ENCODE data around the gene HAGHL.

The HAGHL gene

DNA sequence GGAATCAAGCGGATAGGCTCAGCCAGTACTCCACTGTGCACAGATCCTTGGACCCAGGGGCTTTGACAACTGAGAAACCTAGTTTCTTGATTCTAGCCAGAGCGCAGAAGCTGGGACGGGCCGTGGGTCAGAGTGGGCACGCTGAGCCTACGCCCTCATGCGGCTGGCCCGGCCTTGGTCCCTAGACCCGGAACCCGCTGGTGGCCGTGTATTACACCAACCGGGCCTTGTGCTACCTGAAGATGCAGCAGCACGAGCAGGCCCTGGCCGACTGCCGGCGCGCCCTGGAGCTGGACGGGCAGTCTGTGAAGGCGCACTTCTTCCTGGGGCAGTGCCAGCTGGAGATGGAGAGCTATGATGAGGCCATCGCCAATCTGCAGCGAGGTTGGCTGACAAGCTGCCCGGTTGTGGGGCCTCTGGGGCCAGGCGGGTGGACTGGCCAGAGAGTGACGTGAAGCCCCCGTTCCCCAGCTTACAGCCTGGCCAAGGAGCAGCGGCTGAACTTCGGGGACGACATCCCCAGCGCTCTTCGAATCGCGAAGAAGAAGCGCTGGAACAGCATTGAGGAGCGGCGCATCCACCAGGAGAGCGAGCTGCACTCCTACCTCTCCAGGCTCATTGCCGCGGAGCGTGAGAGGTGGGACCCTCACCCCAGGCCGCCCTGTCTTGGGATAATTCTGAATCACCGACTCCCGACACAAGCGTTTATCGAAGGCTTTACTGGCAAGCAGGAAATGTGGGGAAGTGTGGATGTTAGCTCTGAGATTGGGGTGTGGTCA is 45.8 kb upstream of the HAGHL start (continued):
- TF ChIP-seq HOXA7 (CRISPR knock-in tag; IDR thresholded peaks at IDR 0.05; ENCODE audit: borderline replicate concordance) (no peak), ZNF776 (tag by site-specific recombination; IDR thresholded peaks at IDR 0.05; ENCODE audit: borderline replicate concordance) (no peak), BCL11A (tag by site-specific recombination; IDR thresholded peaks at IDR 0.05; ENCODE audit: low read depth) (no peak; the same call in 1 of the 2 replicates), ZNF211 (tag by site-specific recombination; IDR thresholded peaks at IDR 0.05; ENCODE audit: low read depth) (no peak), ZNF292 (tag by site-specific recombination; IDR thresholded peaks at IDR 0.05; ENCODE audit: borderline replicate concordance, low read depth) (no peak), ZNF707 (tag by site-specific recombination; IDR thresholded peaks at IDR 0.05) (0 out of 2 replicates have a peak, but pooled peaks have one; percentile 32), IKZF3 (tag by site-specific recombination; IDR thresholded peaks at IDR 0.05) (no peak), ZNF558 (tag by site-specific recombination; IDR thresholded peaks at IDR 0.05) (no peak), YY2 (tag by site-specific recombination; IDR thresholded peaks at IDR 0.05) (no peak), KLF7 (tag by site-specific recombination; IDR thresholded peaks at IDR 0.05; ENCODE audit: borderline replicate concordance) (no peak), ZNF2 (tag by site-specific recombination; IDR thresholded peaks at IDR 0.05) (no peak; the same call in 1 of the 2 replicates), REPIN1 (tag by site-specific recombination; IDR thresholded peaks at IDR 0.05; ENCODE audit: low read depth) (no peak), OVOL3 (tag by site-specific recombination; IDR thresholded peaks at IDR 0.05) (no peak), ZNF777 (tag by site-specific recombination; IDR thresholded peaks at IDR 0.05; ENCODE audit: borderline replicate concordance) (no peak), GLI4 (tag by site-specific recombination; IDR thresholded peaks at IDR 0.05) (no peak), ZNF174 (tag by site-specific recombination; IDR thresholded peaks at IDR 0.05) (no peak), WT1 (tag by site-specific recombination; IDR thresholded peaks at IDR 0.05) (no peak), ZNF239 (tag by site-specific recombination; IDR thresholded peaks at IDR 0.05) (no peak)
- TF ChIP-seq, protein P1, sequence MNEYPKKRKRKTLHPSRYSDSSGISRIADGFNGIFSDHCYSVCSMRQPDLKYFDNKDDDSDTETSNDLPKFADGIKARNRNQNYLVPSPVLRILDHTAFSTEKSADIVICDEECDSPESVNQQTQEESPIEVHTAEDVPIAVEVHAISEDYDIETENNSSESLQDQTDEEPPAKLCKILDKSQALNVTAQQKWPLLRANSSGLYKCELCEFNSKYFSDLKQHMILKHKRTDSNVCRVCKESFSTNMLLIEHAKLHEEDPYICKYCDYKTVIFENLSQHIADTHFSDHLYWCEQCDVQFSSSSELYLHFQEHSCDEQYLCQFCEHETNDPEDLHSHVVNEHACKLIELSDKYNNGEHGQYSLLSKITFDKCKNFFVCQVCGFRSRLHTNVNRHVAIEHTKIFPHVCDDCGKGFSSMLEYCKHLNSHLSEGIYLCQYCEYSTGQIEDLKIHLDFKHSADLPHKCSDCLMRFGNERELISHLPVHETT (tag by site-specific recombination; IDR thresholded peaks at IDR 0.05): no peak
- TF ChIP-seq, protein P2, sequence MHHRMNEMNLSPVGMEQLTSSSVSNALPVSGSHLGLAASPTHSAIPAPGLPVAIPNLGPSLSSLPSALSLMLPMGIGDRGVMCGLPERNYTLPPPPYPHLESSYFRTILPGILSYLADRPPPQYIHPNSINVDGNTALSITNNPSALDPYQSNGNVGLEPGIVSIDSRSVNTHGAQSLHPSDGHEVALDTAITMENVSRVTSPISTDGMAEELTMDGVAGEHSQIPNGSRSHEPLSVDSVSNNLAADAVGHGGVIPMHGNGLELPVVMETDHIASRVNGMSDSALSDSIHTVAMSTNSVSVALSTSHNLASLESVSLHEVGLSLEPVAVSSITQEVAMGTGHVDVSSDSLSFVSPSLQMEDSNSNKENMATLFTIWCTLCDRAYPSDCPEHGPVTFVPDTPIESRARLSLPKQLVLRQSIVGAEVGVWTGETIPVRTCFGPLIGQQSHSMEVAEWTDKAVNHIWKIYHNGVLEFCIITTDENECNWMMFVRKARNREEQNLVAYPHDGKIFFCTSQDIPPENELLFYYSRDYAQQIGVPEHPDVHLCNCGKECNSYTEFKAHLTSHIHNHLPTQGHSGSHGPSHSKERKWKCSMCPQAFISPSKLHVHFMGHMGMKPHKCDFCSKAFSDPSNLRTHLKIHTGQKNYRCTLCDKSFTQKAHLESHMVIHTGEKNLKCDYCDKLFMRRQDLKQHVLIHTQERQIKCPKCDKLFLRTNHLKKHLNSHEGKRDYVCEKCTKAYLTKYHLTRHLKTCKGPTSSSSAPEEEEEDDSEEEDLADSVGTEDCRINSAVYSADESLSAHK (tag by site-specific recombination; IDR thresholded peaks at IDR 0.05): no peak
- TF ChIP-seq, protein P3, sequence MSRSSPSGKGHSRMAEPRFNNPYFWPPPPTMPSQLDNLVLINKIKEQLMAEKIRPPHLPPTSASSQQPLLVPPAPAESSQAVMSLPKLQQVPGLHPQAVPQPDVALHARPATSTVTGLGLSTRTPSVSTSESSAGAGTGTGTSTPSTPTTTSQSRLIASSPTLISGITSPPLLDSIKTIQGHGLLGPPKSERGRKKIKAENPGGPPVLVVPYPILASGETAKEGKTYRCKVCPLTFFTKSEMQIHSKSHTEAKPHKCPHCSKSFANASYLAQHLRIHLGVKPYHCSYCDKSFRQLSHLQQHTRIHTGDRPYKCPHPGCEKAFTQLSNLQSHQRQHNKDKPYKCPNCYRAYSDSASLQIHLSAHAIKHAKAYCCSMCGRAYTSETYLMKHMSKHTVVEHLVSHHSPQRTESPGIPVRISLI (tag by site-specific recombination; IDR thresholded peaks at IDR 0.05): no peak
- TF ChIP-seq, protein P4, sequence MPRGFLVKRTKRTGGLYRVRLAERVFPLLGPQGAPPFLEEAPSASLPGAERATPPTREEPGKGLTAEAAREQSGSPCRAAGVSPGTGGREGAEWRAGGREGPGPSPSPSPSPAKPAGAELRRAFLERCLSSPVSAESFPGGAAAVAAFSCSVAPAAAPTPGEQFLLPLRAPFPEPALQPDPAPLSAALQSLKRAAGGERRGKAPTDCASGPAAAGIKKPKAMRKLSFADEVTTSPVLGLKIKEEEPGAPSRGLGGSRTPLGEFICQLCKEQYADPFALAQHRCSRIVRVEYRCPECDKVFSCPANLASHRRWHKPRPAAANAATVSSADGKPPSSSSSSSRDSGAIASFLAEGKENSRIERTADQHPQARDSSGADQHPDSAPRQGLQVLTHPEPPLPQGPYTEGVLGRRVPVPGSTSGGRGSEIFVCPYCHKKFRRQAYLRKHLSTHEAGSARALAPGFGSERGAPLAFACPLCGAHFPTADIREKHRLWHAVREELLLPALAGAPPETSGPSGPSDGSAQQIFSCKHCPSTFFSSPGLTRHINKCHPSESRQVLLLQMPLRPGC (tag by site-specific recombination; IDR thresholded peaks at IDR 0.05): no peak
- TF ChIP-seq, protein P5, sequence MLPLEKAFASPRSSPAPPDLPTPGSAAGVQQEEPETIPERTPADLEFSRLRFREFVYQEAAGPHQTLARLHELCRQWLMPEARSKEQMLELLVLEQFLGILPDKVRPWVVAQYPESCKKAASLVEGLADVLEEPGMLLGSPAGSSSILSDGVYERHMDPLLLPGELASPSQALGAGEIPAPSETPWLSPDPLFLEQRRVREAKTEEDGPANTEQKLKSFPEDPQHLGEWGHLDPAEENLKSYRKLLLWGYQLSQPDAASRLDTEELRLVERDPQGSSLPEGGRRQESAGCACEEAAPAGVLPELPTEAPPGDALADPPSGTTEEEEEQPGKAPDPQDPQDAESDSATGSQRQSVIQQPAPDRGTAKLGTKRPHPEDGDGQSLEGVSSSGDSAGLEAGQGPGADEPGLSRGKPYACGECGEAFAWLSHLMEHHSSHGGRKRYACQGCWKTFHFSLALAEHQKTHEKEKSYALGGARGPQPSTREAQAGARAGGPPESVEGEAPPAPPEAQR (tag by site-specific recombination; IDR thresholded peaks at IDR 0.05): 0 out of 2 replicates have a peak, but pooled peaks have one; percentile 13
- TF ChIP-seq, protein P6, sequence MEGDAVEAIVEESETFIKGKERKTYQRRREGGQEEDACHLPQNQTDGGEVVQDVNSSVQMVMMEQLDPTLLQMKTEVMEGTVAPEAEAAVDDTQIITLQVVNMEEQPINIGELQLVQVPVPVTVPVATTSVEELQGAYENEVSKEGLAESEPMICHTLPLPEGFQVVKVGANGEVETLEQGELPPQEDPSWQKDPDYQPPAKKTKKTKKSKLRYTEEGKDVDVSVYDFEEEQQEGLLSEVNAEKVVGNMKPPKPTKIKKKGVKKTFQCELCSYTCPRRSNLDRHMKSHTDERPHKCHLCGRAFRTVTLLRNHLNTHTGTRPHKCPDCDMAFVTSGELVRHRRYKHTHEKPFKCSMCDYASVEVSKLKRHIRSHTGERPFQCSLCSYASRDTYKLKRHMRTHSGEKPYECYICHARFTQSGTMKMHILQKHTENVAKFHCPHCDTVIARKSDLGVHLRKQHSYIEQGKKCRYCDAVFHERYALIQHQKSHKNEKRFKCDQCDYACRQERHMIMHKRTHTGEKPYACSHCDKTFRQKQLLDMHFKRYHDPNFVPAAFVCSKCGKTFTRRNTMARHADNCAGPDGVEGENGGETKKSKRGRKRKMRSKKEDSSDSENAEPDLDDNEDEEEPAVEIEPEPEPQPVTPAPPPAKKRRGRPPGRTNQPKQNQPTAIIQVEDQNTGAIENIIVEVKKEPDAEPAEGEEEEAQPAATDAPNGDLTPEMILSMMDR (tag by site-specific recombination; IDR thresholded peaks at IDR 0.05): peak; percentile 82
- TF ChIP-seq, protein P7, sequence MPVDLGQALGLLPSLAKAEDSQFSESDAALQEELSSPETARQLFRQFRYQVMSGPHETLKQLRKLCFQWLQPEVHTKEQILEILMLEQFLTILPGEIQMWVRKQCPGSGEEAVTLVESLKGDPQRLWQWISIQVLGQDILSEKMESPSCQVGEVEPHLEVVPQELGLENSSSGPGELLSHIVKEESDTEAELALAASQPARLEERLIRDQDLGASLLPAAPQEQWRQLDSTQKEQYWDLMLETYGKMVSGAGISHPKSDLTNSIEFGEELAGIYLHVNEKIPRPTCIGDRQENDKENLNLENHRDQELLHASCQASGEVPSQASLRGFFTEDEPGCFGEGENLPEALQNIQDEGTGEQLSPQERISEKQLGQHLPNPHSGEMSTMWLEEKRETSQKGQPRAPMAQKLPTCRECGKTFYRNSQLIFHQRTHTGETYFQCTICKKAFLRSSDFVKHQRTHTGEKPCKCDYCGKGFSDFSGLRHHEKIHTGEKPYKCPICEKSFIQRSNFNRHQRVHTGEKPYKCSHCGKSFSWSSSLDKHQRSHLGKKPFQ (tag by site-specific recombination; IDR thresholded peaks at IDR 0.05): no peak

All from HEK293 (cell line).